ENCODE measurements around the gene DDX46. TPM values are rescaled to one million over a fixed set of nuclear protein-coding genes. Genes with fewer than 3 reads are reported as not detected.
A peak's percentile ranks its signal among the peaks of the same experiment; 100 is the strongest.
"Not testable (repeated sequence)": the region's sequence is repeated elsewhere in the genome, so short reads cannot be mapped to it uniquely, and the experiment has no call there.

DDX46 gene
- total RNA-seq, 2 experiments from 2014 or later, result 69.6 to 72.8 TPM

GRCh38 chr5:134845852-134846640 is 87.5 kb downstream of the DDX46 start, which contains the start of gene C5orf24:
C5orf24 (plus strand) TSS chr5:134845968; CDS start chr5:134854901, 8,933 bp downstream.
- ATAC-seq, result peak; percentile 95

GRCh38 chr5:134846641-134846960 is 88.0 kb downstream of the DDX46 start:
- ChIA-PET CTCF (interaction anchor here (0.8 to 1.8 kb wide), 4 partner anchors 9 to 88 kb away, joined by 3 to 10 read pairs (median 3); partner anchors contain the start of genes DDX46, PCBD2 and TXNDC15), POLR2A (interaction anchor here (0.8 to 1.1 kb wide), 8 partner anchors 8 to 198 kb away, joined by 3 to 8 read pairs (median 4); partner anchors contain the start of genes DDX46, PCBD2 and SEC24A)
- DNase-seq, result no peak
- Mint-ChIP-seq H3K4me1 (ENCODE audit: low read depth) (peaks cover 39% of the 10 kb centered on the region), H3K4me3 (peak overlapping the region; percentile 93), H3K36me3 (ENCODE audit: low read depth) (peaks cover 31% of the 10 kb centered on the region), H3K27me3 (ENCODE audit: low read depth) (no peaks in the 10 kb centered on the region), H3K9me3 (ENCODE audit: insufficient read depth) (no peaks in the 10 kb centered on the region), H3K27ac (peak overlapping the region; percentile 96)
- ATAC-seq, result peak; percentile 15

More at GRCh38 chr5:134845852-134846640, 87.5 kb downstream of the DDX46 start, which contains the start of gene C5orf24:
- no peaks in the 10 kb centered on the region for H3K27me3 Mint-ChIP-seq (ENCODE audit: low read depth)
- ChIA-PET POLR2A (interaction anchor here (0.6 to 2.1 kb wide), 19 partner anchors 9 to 620 kb away, joined by 3 to 19 read pairs (median 5); partner anchors contain the start of genes CAMLG, CDKL3, DDX46 and PCBD2), CTCF (interaction anchor here (0.8 to 2.6 kb wide), 12 partner anchors 12 to 108 kb away, joined by 3 to 21 read pairs (median 4); partner anchors contain the start of genes CAMLG, DDX46, PCBD2 and TXNDC15)
- peaks cover 25% of the 10 kb centered on the region for H3K36me3 Mint-ChIP-seq (ENCODE audit: low read depth)
- H3K4me1 Mint-ChIP-seq (ENCODE audit: low read depth), result peaks cover 33% of the 10 kb centered on the region
- no peaks in the 10 kb centered on the region for H3K9me3 Mint-ChIP-seq (ENCODE audit: insufficient read depth)
- DNase-seq, result peak; percentile 95
- peak within 1 kb of the TSS; percentile 96 for H3K27ac Mint-ChIP-seq
- H3K4me3 Mint-ChIP-seq, result peak within 1 kb of the TSS; percentile 93

- ChIA-PET POLR2A (interaction anchor here (0.6 to 2.2 kb wide), 3 partner anchors 25 to 56 kb away, joined by 3 to 9 read pairs (median 3); partner anchors contain the start of genes PCBD2 and TXNDC15), CTCF (interaction anchor here (1.0 kb wide), 1 partner anchor 55 kb away, joined by 4 read pairs; no protein-coding TSS in a partner anchor)
- ATAC-seq; H3K27ac Mint-ChIP-seq; H3K4me3 Mint-ChIP-seq; H3K27me3 Mint-ChIP-seq (ENCODE audit: low read depth); DNase-seq; H3K9me3 Mint-ChIP-seq (ENCODE audit: insufficient read depth): not testable (repeated sequence)
- peaks cover 42% of the 10 kb centered on the region for H3K36me3 Mint-ChIP-seq (ENCODE audit: low read depth)
- H3K4me1 Mint-ChIP-seq (ENCODE audit: low read depth), result peaks cover 57% of the 10 kb centered on the region
Measured at GRCh38 chr5:134849434-134849933, 90.9 kb downstream of the DDX46 start.

- Mint-ChIP-seq H3K4me3 (no peak overlapping the region), H3K36me3 (ENCODE audit: low read depth) (peaks cover 46% of the 10 kb centered on the region), H3K27me3 (ENCODE audit: low read depth) (no peaks in the 10 kb centered on the region), H3K4me1 (ENCODE audit: low read depth) (peaks cover 56% of the 10 kb centered on the region), H3K9me3 (ENCODE audit: insufficient read depth) (no peaks in the 10 kb centered on the region), H3K27ac (peak overlapping the region; percentile 9)
- ChIA-PET CTCF (interaction anchor here (0.7 to 2.2 kb wide), 6 partner anchors 11 to 226 kb away, joined by 3 to 11 read pairs (median 6); partner anchors contain the start of gene PCBD2), POLR2A (interaction anchor here (0.6 kb wide), 1 partner anchor 64 kb away, joined by 3 read pairs; no protein-coding TSS in a partner anchor)
- DNase-seq (no peak), ATAC-seq (no peak)
Measured at GRCh38 chr5:134851307-134851923, 92.8 kb downstream of the DDX46 start.

- H3K27me3 Mint-ChIP-seq (ENCODE audit: low read depth); ATAC-seq; DNase-seq; H3K9me3 Mint-ChIP-seq (ENCODE audit: insufficient read depth); CTCF ChIA-PET; H3K27ac Mint-ChIP-seq; H3K4me3 Mint-ChIP-seq: not testable (repeated sequence)
- H3K36me3 Mint-ChIP-seq (ENCODE audit: low read depth), result peaks cover 41% of the 10 kb centered on the region
- peaks cover 29% of the 10 kb centered on the region for H3K4me1 Mint-ChIP-seq (ENCODE audit: low read depth)
- POLR2A ChIA-PET, result interaction anchor here (2.8 kb wide), 1 partner anchor 11 kb away, joined by 11 read pairs; the partner anchor contains the start of gene C5orf24
Measured at GRCh38 chr5:134856465-134856864, 97.9 kb downstream of the DDX46 start.

GRCh38 chr5:134857401-134857800 is 98.8 kb downstream of the DDX46 start:
- H3K27ac Mint-ChIP-seq, result no peak overlapping the region
- CTCF ChIA-PET, result interaction anchor here (0.8 to 1.0 kb wide), 2 partner anchors 16 to 48 kb away, joined by 3 read pairs; partner anchors contain the start of gene PCBD2
- peaks cover 41% of the 10 kb centered on the region for H3K36me3 Mint-ChIP-seq (ENCODE audit: low read depth)
- no peaks in the 10 kb centered on the region for H3K9me3 Mint-ChIP-seq (ENCODE audit: insufficient read depth)
- no peak overlapping the region for H3K4me3 Mint-ChIP-seq
- no peak for ATAC-seq
- H3K27me3 Mint-ChIP-seq (ENCODE audit: low read depth), result no peaks in the 10 kb centered on the region
- DNase-seq, result no peak
- POLR2A ChIA-PET, result interaction anchor here (1.0 to 2.8 kb wide), 2 partner anchors 10 to 12 kb away, joined by 3 to 11 read pairs; partner anchors contain the start of gene C5orf24
- H3K4me1 Mint-ChIP-seq (ENCODE audit: low read depth), result peaks cover 22% of the 10 kb centered on the region

- Mint-ChIP-seq H3K27me3 (ENCODE audit: low read depth) (no peaks in the 10 kb centered on the region), H3K36me3 (ENCODE audit: low read depth) (peaks cover 13% of the 10 kb centered on the region), H3K4me1 (ENCODE audit: low read depth) (no peaks in the 10 kb centered on the region), H3K9me3 (ENCODE audit: insufficient read depth) (no peaks in the 10 kb centered on the region), H3K4me3 (no peak overlapping the region), H3K27ac (no peak overlapping the region)
- DNase-seq (no peak), ATAC-seq (no peak)
- CTCF ChIA-PET, result interaction anchor here (1.1 to 3.6 kb wide), 2 partner anchors 13 to 40 kb away, joined by 3 to 10 read pairs; partner anchors contain the start of gene PCBD2
- POLR2A ChIA-PET, result interaction anchor here (1.2 to 1.4 kb wide), 2 partner anchors 9 to 40 kb away, joined by 3 to 7 read pairs; partner anchors contain the start of genes PCBD2 and TXNDC15
Measured at GRCh38 chr5:134864707-134865106, 106.1 kb downstream of the DDX46 start.

- DNase-seq, result peak; percentile 32
- peaks cover 34% of the 10 kb centered on the region for H3K4me1 Mint-ChIP-seq (ENCODE audit: low read depth)
- H3K27ac Mint-ChIP-seq, result peak overlapping the region; percentile 72
- H3K9me3 Mint-ChIP-seq (ENCODE audit: insufficient read depth), result no peaks in the 10 kb centered on the region
- ChIA-PET CTCF (interaction anchor here (0.8 to 1.6 kb wide), 8 partner anchors 16 to 135 kb away, joined by 3 to 10 read pairs (median 4); partner anchors contain the start of genes C5orf24, CAMLG and PCBD2), POLR2A (interaction anchor here (0.7 to 2.6 kb wide), 10 partner anchors 8 to 116 kb away, joined by 3 to 17 read pairs (median 4); partner anchors contain the start of genes C5orf24 and PCBD2)
- H3K36me3 Mint-ChIP-seq (ENCODE audit: low read depth), result peaks cover 19% of the 10 kb centered on the region
- H3K4me3 Mint-ChIP-seq, result peak overlapping the region; percentile 97
- no peaks in the 10 kb centered on the region for H3K27me3 Mint-ChIP-seq (ENCODE audit: low read depth)
- no peak for ATAC-seq
Measured at GRCh38 chr5:134873494-134873893, 114.9 kb downstream of the DDX46 start.

GRCh38 chr5:134873987-134874830 is 115.6 kb downstream of the DDX46 start, which contains the start of gene TXNDC15:
TXNDC15 (plus strand) TSS chr5:134874371; CDS start chr5:134874428, 57 bp downstream.
- H3K27ac Mint-ChIP-seq, result peak within 1 kb of the TSS; percentile 98

More at GRCh38 chr5:134873987-134874830, 115.6 kb downstream of the DDX46 start, which contains the start of gene TXNDC15:
- ATAC-seq (peak; percentile 95), DNase-seq (peak; percentile 87)
- H3K4me3 Mint-ChIP-seq, result peak within 1 kb of the TSS; percentile 97
- no peaks in the 10 kb centered on the region for H3K9me3 Mint-ChIP-seq (ENCODE audit: insufficient read depth)
- peaks cover 21% of the 10 kb centered on the region for H3K36me3 Mint-ChIP-seq (ENCODE audit: low read depth)
- POLR2A ChIA-PET, result interaction anchor here (0.7 to 2.6 kb wide), 11 partner anchors 9 to 116 kb away, joined by 3 to 17 read pairs (median 4); partner anchors contain the start of genes C5orf24 and PCBD2
- H3K4me1 Mint-ChIP-seq (ENCODE audit: low read depth), result peaks cover 42% of the 10 kb centered on the region
- CTCF ChIA-PET, result interaction anchor here (0.8 to 1.6 kb wide), 7 partner anchors 17 to 136 kb away, joined by 3 to 10 read pairs (median 3); partner anchors contain the start of genes C5orf24, CAMLG and PCBD2
- no peaks in the 10 kb centered on the region for H3K27me3 Mint-ChIP-seq (ENCODE audit: low read depth)
